ENCODE measurements around the gene TBC1D22A.

TBC1D22A gene

DNA sequence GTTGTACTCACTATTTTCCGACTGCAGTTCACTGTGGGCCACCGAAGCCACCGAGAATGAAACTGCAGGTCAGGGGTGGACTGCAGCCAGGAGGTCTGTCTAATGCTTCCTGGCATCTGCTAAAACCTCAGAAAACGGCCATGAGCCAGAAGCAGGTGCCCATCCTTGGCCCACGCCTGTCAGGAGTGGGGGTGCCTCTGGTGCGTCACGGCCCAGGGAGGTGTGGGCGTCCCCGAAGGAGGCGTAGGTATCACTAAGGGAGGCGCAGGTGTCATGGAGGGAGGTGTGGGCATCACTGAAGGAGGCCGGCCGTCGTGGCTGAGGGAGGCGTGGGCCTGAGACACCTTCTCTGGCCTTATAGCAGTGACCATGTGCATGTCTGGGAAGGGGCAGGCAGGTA is 456.2 kb downstream of the TBC1D22A start:
- DNase-seq = no peak

DNA sequence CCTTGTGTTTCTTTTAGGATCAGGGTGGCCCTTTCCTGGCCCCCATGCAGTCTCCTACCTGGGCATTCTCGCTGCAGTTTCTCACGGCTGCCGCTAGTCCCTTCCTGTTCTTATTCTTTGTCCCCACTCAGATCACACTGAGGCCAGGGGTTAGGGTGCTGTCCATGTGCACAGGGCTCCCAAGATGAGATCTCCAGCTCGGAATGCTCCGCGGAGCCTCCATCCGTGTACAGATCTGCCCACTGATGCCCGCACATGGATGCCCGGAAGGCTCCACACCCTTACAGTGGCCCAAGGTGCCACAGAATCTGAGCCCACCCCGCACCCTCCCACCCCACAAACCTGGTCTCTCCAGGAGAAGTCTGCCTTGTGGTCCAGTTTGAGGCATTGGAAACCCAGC is 457.3 kb downstream of the TBC1D22A start:
- DNase-seq = no peak

GRCh38 chr22:47220752-47221151 is 458.3 kb downstream of the TBC1D22A start:
- no peak for DNase-seq

- no peak for DNase-seq
Measured at GRCh38 chr22:47221840-47222615, 459.6 kb downstream of the TBC1D22A start.

Measured in NCI-H2029 treated with DMSO at 0.1 percent for 48 hours (cell line).